ENCODE measurements around the gene RNF225.

- no peak for TF ChIP-seq ZFP3 (CRISPR knock-in tag; IDR thresholded peaks at IDR 0.05)
- no peak for TF ChIP-seq ZNF565 (CRISPR knock-in tag; conservative IDR thresholded peaks at IDR 0.05; ENCODE audit: low read depth)
- TF ChIP-seq ZFP30 (CRISPR knock-in tag; IDR thresholded peaks at IDR 0.05) = no peak
- TF ChIP-seq ESRRG (CRISPR knock-in tag; IDR thresholded peaks at IDR 0.05) = no peak
- no peak for TF ChIP-seq OSR1 (CRISPR knock-in tag; IDR thresholded peaks at IDR 0.05)
- TF ChIP-seq CREB5 (CRISPR knock-in tag; IDR thresholded peaks at IDR 0.05; ENCODE audit: low read depth) = no peak
- no peak for TF ChIP-seq ARNTL (CRISPR knock-in tag; IDR thresholded peaks at IDR 0.05; ENCODE audit: borderline replicate concordance, low read depth)
- no peak for TF ChIP-seq PATZ1 (CRISPR knock-in tag; IDR thresholded peaks at IDR 0.05; ENCODE audit: borderline replicate concordance)
These were observed 27.6 kb upstream of the RNF225 start for GRCh38 chr19:58367698-58368454.
